Measurements from ENCODE around the gene DMC1. TPM values are rescaled to one million over a fixed set of nuclear protein-coding genes. Genes with fewer than 3 reads are reported as not detected.

The DMC1 gene
- total and polyA plus RNA-seq, 2 of the 4 experiments (the other 2 are of a cell fraction) = 0.18 to 0.38 TPM

DNA sequence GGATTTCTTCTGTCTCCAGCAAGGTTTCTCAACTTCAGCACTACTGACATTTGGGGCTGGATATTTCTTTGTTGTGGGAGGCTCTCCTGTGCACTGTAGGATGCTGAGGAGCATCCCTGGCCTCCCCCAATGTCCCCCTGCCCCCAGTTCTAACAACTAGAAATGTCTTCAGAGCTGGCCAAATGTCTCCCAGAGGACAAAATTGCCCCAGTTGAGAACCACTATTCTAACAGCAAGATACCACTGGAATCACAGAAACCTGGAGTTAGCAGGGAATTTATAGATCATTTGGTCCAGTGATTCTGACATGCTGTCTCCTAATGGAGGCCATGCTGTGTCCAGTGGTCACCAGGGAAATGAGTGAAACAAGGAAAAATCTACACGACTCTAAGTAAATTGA lies 32.2 kb upstream of the DMC1 start:
- Histone ChIP-seq H4K8ac (ENCODE audit: low read depth in 2 of 2, low read length in 2 of 2) (no peak overlapping the region), H3K56ac (ENCODE audit: extremely low read depth, insufficient read depth, low read length) (no peak overlapping the region), H3K27ac (ENCODE audit: insufficient read depth, low read length) (no peak overlapping the region), H2BK5ac (ENCODE audit: low read depth, low read length, poor library complexity, severe bottlenecking) (no peak overlapping the region), H3K4me1 (ENCODE audit: control insufficient read depth, insufficient read depth, low read length) (peaks cover 4% of the 10 kb centered on the region), H2AFZ (replicated peaks; ENCODE audit: low read length, poor library complexity) (no peak overlapping the region), H2BK20ac (ENCODE audit: low read depth, low read length) (no peak overlapping the region), H3K14ac (replicated peaks; ENCODE audit: low read depth, low read length) (no peak overlapping the region), H4K5ac (ENCODE audit: low read depth, low read length) (no peak overlapping the region), H2AK9ac (replicated peaks; ENCODE audit: low read depth, low read length, poor library complexity) (no peak overlapping the region), H3K9me3 (ENCODE audit: control insufficient read depth, insufficient read depth, low read length) (no peaks in the 10 kb centered on the region), H2BK120ac (ENCODE audit: low read depth, low read length) (no peak overlapping the region), H3K9ac (ENCODE audit: low read depth, low read length) (no peak overlapping the region), H3K79me1 (ENCODE audit: low read depth in 1 of 2, low read length in 2 of 2) (no peaks in the 10 kb centered on the region), H3K23ac (ENCODE audit: low read depth, low read length) (no peak overlapping the region), H4K20me1 (ENCODE audit: insufficient read depth, low read length) (no peaks in the 10 kb centered on the region), H3K27me3 (ENCODE audit: control insufficient read depth, insufficient read depth, low read length) (no peaks in the 10 kb centered on the region; the same call in 1 of the 2 replicates), H3K9me1 (ENCODE audit: insufficient read depth, low read length) (peaks cover 5% of the 10 kb centered on the region), H3K18ac (ENCODE audit: low read depth, low read length) (no peak overlapping the region), H2AK5ac (ENCODE audit: low read depth, low read length) (no peak overlapping the region), H4K91ac (ENCODE audit: insufficient read depth, low read depth, low read length) (no peak overlapping the region), H3K4me3 (ENCODE audit: insufficient read depth, low read depth, low read length) (no peak overlapping the region), H3K4ac (ENCODE audit: low read depth, low read length) (no peak overlapping the region), H3K4me2 (ENCODE audit: low read depth, low read length) (no peak overlapping the region), H2BK15ac (ENCODE audit: low read depth, low read length) (no peak overlapping the region), H3K36me3 (ENCODE audit: control insufficient read depth, insufficient read depth, low read length) (no peaks in the 10 kb centered on the region)
- ATAC-seq (ENCODE audit: low read depth) = no peak
- no CpG with 5 or more reads among the region's 1 CpG for WGBS, 2 experiments (ENCODE audit: extremely low coverage in 2 of 2, insufficient read length in 1 of 2)
- DNase-seq = no peak
- TF ChIP-seq BHLHE40 (IDR thresholded peaks at IDR 0.05; ENCODE audit: low read depth, low read length) = no peak
- no peak for TF ChIP-seq RAD21 (IDR thresholded peaks at IDR 0.05; ENCODE audit: low read length)
- no peak for TF ChIP-seq FOS (IDR thresholded peaks at IDR 0.05; ENCODE audit: low read depth, low read length)
- TF ChIP-seq MAFK (IDR thresholded peaks at IDR 0.05; ENCODE audit: low read depth, low read length) = no peak
- no peak for TF ChIP-seq SMC3 (IDR thresholded peaks at IDR 0.05; ENCODE audit: low read depth, low read length)
- TF ChIP-seq, protein P1, sequence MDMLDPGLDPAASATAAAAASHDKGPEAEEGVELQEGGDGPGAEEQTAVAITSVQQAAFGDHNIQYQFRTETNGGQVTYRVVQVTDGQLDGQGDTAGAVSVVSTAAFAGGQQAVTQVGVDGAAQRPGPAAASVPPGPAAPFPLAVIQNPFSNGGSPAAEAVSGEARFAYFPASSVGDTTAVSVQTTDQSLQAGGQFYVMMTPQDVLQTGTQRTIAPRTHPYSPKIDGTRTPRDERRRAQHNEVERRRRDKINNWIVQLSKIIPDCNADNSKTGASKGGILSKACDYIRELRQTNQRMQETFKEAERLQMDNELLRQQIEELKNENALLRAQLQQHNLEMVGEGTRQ (IDR thresholded peaks at IDR 0.05; ENCODE audit: low read depth, low read length) = no peak
- no peak for TF ChIP-seq POLR2A (IDR thresholded peaks at IDR 0.05; ENCODE audit: low read depth, low read length)
- TF ChIP-seq MAZ (IDR thresholded peaks at IDR 0.05; ENCODE audit: borderline replicate concordance, low read depth, low read length) = no peak
- no peak for TF ChIP-seq ELK1 (IDR thresholded peaks at IDR 0.05; ENCODE audit: borderline replicate concordance, low read depth, low read length)
- TF ChIP-seq RCOR1 (IDR thresholded peaks at IDR 0.05; ENCODE audit: insufficient replicate concordance, low read length) = no peak
- no peak for TF ChIP-seq CTCF (conservative IDR thresholded peaks at IDR 0.05; ENCODE audit: low read depth, low read length)
- TF ChIP-seq NFE2L2 (IDR thresholded peaks at IDR 0.05; ENCODE audit: low read depth, low read length) = no peak
- CTCF ChIA-PET = no interaction called here
- in situ Hi-C loops (cut with MboI; ENCODE audit: low sequenced_read_pairs) (no loop called here), dilution Hi-C loops (cut with HindIII; ENCODE audit: low sequenced_read_pairs, unreplicated experiment) (no loop called here), intact Hi-C loops (cut with micrococcal nuclease) (no loop called here)
- BruUV-seq (replicated peaks) = no TSS peak
- POLR2A ChIA-PET (ENCODE audit: unreplicated experiment) = no interaction called here
